NCI-H1092 (cell line): ENCODE data around the gene CCSER1.

Source experiments
- DNase-seq: peaks from one replicate; lab custom pipeline; 2025; lab: John Stamatoyannopoulos, UW

CCSER1 gene

GRCh38 chr4:90570615-90571014, 443.4 kb downstream of the CCSER1 start:
- no peak for DNase-seq

- no peak for DNase-seq
These were observed 445.8 kb downstream of the CCSER1 start for GRCh38 chr4:90572996-90573395.

GRCh38 chr4:90575371-90575770, 448.2 kb downstream of the CCSER1 start:
- no peak for DNase-seq

- no peak for DNase-seq
These were observed 453.1 kb downstream of the CCSER1 start for GRCh38 chr4:90580326-90580725.

GRCh38 chr4:90582087-90582486, 454.9 kb downstream of the CCSER1 start:
- DNase-seq = no peak

GRCh38 chr4:90584051-90584450, 456.9 kb downstream of the CCSER1 start:
- no peak for DNase-seq

- no peak for DNase-seq
These were observed 458.8 kb downstream of the CCSER1 start for GRCh38 chr4:90585961-90586360.

- no peak for DNase-seq
These were observed 459.6 kb downstream of the CCSER1 start for GRCh38 chr4:90586799-90587198.

- DNase-seq = no peak
These were observed 470.7 kb downstream of the CCSER1 start for GRCh38 chr4:90597927-90598326.

GRCh38 chr4:90598741-90599140, 471.5 kb downstream of the CCSER1 start:
- DNase-seq = no peak

GRCh38 chr4:90602726-90603125, 475.5 kb downstream of the CCSER1 start:
- DNase-seq = no peak

- no peak for DNase-seq
These were observed 476.3 kb downstream of the CCSER1 start for GRCh38 chr4:90603540-90603939.

GRCh38 chr4:90606781-90607180, 479.6 kb downstream of the CCSER1 start:
- DNase-seq = no peak

GRCh38 chr4:90614371-90614770, 487.2 kb downstream of the CCSER1 start:
- no peak for DNase-seq

GRCh38 chr4:90621080-90621479, 493.9 kb downstream of the CCSER1 start:
- DNase-seq = no peak

- no peak for DNase-seq
These were observed 497.6 kb downstream of the CCSER1 start for GRCh38 chr4:90624781-90625180.

- no peak for DNase-seq
These were observed 514.8 kb downstream of the CCSER1 start for GRCh38 chr4:90641861-90642599.

GRCh38 chr4:90643156-90643555, 516.0 kb downstream of the CCSER1 start:
- no peak for DNase-seq

- no peak for DNase-seq
These were observed 521.1 kb downstream of the CCSER1 start for GRCh38 chr4:90648311-90648710.

GRCh38 chr4:90648791-90649190, 521.6 kb downstream of the CCSER1 start:
- no peak for DNase-seq

GRCh38 chr4:90660672-90661071, 533.5 kb downstream of the CCSER1 start:
- DNase-seq = no peak

GRCh38 chr4:90670183-90670582, 543.0 kb downstream of the CCSER1 start:
- DNase-seq = no peak

- no peak for DNase-seq
These were observed 562.5 kb downstream of the CCSER1 start for GRCh38 chr4:90689739-90690138.

GRCh38 chr4:90695411-90695810, 568.2 kb downstream of the CCSER1 start:
- DNase-seq = no peak
